ENCODE results near the gene ING4. TPM values are rescaled to one million over a fixed set of nuclear protein-coding genes. Genes with fewer than 3 reads are reported as not detected.

ING4 gene
- polyA plus RNA-seq, 5 donors = 89.5 to 116 (median 109) TPM

- DNase-seq = no peak
These were observed 23.6 kb downstream of the ING4 start for GRCh38 chr12:6639151-6639801.

- no peak for DNase-seq
These were observed 24.6 kb downstream of the ING4 start for GRCh38 chr12:6638305-6638704.

- no peak for DNase-seq
These were observed 26.9 kb downstream of the ING4 start, which contains the start of gene LPAR5 for GRCh38 chr12:6635856-6636531. TSS of gene LPAR5 (minus strand) at chr12:6635959. CDS start at chr12:6621248, 14,711 bp downstream.

GRCh38 chr12:6635375-6635855, 27.5 kb downstream of the ING4 start:
- DNase-seq = no peak

DNA sequence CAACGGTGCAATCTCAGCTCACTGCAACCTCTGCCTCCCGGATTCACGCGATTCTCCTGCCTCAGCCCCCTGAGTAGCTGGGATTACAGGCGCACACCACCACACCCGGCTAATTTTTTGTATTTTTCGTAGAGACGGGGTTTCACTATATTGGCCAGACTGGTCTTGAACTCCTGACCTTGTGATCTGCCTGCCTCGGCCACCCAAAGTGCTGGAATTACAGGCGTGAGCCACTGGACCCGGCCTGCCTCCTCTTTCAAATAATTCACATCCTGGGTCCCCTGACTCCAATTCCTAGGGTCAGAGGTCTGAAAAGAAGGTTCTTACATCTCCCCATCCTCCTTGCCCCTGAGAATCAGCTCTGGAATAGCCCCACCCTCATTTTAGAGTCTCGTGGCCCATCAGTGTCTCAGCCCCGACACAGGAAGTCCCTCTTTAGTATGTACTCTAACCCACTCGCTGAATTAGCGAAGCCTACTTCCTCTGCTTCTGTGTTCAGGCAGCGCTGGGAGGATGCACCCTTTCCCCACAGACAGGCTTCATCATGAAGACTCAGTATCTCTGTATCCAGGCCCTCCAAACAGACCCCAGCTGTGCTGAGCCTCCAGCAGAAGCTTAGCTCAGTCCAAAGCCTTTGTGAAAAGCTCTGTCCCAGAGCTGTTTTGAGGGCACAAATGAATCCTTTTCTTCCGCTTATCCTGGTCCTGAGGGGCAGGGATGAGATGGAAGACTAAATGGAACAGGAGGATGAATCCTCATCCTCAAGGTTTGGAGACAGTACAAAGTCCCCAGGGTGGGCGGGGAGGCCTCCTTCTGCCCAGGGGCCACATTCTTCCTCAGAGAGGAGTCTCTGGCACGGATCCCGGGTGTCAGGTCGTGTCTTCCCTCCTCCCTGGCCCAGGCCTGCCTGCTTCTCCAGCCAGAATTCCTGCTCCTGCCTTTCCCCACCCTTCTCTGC, 30.6 kb downstream of the ING4 start:
- no peak for DNase-seq

- DNase-seq = no peak
These were observed 31.4 kb downstream of the ING4 start for GRCh38 chr12:6631549-6631961.

DNA sequence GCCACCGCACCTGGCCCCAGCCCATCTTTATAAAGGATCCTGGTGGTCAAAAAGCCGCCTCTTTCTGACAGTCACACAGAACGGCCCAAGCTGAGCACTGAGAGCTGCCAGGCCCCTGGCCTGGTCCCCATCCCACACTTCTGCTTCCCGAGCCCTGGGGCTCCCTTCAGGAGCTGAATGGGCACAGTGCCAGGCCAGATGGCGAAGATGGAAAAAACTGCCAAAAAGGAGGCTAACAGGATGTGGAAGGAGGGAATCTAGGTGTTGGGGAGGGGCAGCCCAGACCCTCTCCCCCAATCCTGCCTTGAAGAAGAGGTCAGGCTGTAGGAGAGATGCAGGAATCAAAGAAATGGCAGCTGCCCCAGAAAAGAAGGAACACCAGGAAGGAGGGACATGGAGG, 32.2 kb downstream of the ING4 start:
- DNase-seq = no peak

DNA sequence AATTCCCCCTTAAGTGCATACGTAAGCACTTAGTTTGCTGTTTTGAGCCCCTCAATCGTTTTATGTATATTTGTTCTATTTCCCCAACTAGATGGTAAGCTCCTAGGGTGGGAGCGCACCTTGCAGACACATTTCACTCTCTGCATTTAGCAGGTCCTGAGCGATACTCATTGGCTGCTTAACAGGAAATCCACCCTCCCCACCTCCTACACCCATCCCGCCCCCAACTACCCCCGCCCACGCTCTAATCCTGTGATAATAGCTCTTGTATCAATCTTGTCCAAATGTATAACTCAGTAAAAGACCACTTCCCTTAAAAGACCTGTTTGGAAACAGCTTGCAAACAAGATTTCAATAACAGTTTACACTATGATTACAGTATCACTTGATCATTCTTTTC, 35.3 kb downstream of the ING4 start:
- DNase-seq = no peak

DNA sequence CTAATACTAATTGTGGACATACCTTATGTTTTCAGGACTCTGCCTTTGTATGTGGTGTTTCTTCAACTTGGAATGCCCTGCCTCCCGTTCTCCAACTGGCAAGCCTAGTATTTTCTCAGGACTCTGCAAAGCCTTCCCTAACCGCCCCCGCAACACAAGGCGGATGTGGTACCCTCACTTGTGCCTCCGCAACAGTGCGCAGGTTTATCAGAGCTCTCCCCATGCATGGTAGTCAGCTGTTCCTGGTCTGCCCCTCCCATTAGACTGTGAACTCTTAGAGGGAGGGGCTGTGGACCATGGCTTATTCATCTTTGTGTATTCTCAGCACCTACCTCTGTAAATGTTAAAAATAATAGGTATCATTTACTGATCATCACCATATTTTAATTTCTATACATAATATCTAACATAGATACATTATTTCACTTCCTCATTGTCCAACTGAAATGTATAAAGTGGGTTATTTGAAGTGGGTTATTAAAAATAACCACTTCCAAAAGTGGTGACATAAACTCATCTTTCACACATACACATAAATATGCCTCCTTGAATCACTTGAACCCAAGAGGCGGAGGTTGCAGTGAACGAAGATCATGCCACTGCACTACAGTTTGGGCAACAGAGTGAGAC, 36.1 kb downstream of the ING4 start:
- no peak for DNase-seq

DNA sequence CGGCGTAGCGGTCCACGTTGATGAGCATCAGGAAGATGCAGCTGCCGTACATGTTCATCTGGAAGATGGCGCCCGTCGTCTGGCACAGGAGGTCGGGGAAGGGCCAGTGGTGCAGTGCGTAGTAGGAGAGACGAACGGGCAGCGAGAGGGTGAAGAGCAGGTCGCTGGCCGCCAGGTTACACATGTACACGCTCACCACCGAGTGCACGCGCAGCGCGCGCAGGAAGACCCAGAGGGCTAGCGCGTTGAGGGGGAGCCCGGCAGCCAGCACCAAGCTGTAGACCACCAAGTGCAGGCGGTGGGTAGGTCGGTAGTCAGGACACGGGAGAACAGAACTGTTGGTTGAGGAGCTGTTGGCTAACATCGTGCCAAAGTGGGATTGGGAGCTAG, 42.0 kb downstream of the ING4 start:
- DNase-seq = no peak

DNA sequence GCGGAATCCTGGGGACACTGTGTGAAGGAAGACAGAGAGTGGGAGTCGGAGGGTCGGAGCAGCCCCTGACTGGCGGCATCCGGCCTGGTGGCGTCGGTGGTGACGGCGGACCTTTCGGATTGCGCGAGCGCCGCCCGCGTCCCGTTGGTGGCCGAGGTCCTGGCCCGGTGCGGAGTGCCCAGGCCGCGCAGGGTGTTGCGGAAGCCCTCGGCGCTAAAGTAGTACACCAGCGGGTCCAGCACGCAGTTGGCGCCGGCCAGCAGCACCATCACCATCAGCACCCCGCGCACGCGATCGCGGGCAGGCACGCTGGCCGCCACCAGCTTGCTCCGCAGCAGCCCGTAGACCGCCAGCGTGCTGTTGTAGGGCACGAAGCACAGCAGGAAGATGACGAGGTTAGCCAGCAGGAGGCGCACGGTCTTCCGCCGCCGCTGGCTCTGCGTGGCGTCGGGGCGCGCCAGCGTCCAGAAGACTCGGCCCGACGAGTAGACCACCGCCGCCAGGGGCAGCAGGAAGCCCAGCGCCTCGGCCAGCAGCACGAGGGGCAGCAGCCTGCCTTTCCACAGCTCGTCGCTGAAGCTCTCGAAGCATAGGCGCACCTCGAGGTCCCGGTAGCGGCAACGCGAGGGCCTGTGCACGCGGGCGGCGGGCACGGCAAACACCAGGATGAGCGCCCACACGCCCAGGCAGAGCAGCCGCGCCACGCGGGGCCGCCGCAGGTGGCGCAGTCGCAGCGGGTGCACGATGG, 42.6 kb downstream of the ING4 start:
- DNase-seq = no peak

- DNase-seq = peak; percentile 83 to 89
These were observed 44.3 kb downstream of the ING4 start for GRCh38 chr12:6618483-6619225.

DNA sequence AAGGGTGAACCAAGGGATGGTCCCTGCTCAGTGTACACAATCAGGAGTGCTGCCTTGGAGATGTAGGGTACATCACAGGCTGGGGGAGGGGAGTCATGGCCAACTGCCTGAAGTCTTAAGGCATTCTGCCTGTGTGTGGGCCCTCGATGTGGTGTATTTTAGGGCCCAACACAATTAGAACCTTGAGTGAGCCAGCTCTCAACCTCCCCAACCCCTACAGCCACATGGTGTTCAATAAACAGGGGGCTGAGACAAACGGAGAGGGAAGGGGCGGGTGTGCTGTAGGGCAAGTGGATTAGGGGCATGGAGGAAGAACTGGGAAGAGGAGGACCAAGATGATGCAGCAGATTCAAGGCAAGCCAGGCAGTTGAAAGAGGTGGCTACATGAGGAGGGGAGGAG, 47.1 kb downstream of the ING4 start:
- no peak for DNase-seq

DNA sequence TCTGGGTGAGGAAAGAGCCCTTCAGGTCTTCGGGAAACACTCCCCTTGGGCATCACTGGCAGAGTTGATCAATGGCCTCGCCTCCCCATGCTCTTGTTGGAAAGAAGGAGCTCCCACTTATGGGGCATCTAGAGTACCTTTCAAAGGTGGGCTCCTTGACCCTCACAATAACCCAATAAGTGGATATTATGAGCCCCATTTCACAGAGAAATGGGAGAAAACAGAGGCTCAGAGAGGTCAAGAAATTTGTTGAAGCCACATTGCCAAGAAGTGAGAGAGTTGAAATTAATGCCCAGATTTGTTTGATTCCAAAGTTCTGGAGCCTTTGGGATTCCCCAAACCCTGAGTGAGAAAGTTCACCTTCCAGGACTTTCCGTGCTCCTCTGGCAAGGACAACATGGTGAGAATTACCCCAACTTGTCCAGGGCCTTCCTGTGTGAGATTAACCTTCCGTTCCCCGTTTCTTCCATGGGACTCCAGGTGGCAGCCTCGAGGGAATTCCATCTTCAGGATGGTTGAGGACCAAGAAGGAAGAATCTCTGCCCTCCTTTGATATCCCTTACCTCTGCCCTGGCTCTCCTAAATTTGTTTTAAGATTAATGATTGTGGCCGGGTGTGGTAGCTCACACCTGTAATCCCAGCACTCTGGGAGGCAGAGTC, 48.3 kb downstream of the ING4 start:
- DNase-seq = no peak

DNA sequence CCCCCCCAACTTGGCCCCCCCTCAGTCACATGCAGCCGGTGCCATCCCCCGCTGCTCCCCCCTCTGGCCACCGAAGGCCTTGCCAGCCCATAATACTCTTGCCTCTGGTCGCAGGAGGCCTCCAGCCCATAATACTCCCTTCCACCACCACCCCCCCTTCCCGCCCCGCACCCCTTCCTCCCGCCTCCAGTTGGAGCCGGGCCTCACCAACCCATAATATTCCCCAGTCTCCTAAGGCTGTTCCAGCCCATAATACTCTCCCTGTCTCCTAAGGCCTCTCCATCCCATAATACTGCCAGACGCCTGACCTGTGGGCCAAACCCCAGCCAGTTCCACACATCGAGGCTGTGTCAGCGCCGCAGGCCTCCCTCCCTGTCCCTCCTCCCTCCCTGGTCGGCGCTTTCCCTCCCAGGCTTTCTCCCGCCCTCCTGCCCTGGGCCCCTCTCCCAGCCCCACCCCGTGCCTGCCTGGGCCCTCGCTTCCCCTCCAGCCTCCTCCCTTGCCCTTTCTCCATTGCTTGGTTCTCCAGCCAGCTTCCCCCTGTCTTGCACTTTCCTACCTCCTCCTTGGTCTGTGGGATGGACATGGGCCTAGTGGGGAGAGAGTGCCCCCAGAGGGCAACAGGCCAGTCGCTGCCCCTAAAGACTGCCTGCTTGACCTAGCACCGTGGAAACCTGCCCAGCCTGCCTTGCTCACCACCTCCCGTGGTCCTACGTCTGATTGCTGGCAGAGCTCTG, 49.0 kb downstream of the ING4 start:
- peak; percentile 97 to 98 for DNase-seq

- peak; percentile 88 for DNase-seq
These were observed 49.7 kb downstream of the ING4 start for GRCh38 chr12:6613015-6613775.

DNA sequence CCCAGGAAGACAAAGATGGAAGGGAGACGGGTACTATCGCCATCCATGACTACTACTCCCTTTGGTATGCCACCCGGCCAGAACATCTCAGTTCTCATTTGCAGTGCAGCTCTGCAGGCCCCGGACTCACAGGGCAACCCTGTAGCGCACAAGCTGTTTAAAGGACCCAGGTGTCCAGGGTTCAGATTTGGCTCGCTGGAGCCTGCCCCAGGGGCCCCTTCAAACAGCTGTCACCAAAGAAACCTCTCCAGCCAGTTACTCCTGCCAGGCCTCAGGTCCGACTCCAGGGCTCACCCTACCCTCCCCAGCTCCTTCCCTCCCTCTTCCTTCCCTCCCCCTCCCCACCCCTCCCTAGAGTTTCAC, 50.3 kb downstream of the ING4 start:
- DNase-seq = no peak

GRCh38 chr12:6612247-6612646, 50.7 kb downstream of the ING4 start:
- no peak for DNase-seq
